Common myeloid progenitor, CD34-positive (primary cell): Measurements from ENCODE around the gene SPEF2.

ENCODE experiments used
- CTCF ChIA-PET: fragments of 350-600 bp; sonication (Branson Sonifier 250); formaldehyde crosslinking; loops from one replicate; lab custom pipeline; 2021; ENCODE audit warnings: antibody characterized with exemption; lab: Charles Lee
- POLR2A ChIA-PET: fragments of 350-600 bp; sonication (Branson Sonifier 250); formaldehyde crosslinking; loops from one replicate; lab custom pipeline; 2021; ENCODE audit warnings: antibody characterized with exemption; lab: Charles Lee
- DNase-seq, 3 donors: peaks; one replicate each; pipeline versions ENCODE4 v3.0.0 to v3.0.0-alpha.2; 2013
- H3K27ac ChIP-seq, 2 experiments: 1 replicate in 1 of 2; 2 replicates in 1 of 2; pipeline ENCODE4 v1.7.0; 2013; ENCODE audit warnings: inconsistent platforms in 2 of 2, low read length in 2 of 2, mild to moderate bottlenecking in 2 of 2, low read depth in 1 of 2, moderate library complexity in 1 of 2; ENCODE audit not compliant: severe bottlenecking in 2 of 2, insufficient read depth in 1 of 2, poor library complexity in 1 of 2
- H3K27me3 ChIP-seq, 5 experiments: replicated peaks in 2 of 5; 1 replicate in 3 of 5; 2 replicates in 2 of 5; pipeline versions ENCODE4 v1.6.1 to v1.7.0; 2013; ENCODE audit warnings: low read length in 4 of 5, mild to moderate bottlenecking in 2 of 5, moderate library complexity in 2 of 5, inconsistent platforms in 1 of 5; ENCODE audit not compliant: insufficient read depth in 5 of 5, control insufficient read depth in 4 of 5
- H3K36me3 ChIP-seq, 4 experiments: 1 replicate in 2 of 4; 2 replicates in 2 of 4; pipeline versions ENCODE4 v1.6.1 to v1.7.0; 2013; ENCODE audit warnings: low read length in 3 of 4, control low read depth in 1 of 4, mild to moderate bottlenecking in 1 of 4; ENCODE audit not compliant: control insufficient read depth in 4 of 4, insufficient read depth in 4 of 4
- H3K4me1 ChIP-seq, 4 experiments: 1 replicate in 3 of 4; 2 replicates in 1 of 4; pipeline versions ENCODE4 v1.6.1 to v1.7.1; 2013; ENCODE audit warnings: low read length in 3 of 4, mild to moderate bottlenecking in 3 of 4, control low read depth in 1 of 4, inconsistent platforms in 1 of 4, moderate library complexity in 1 of 4; ENCODE audit not compliant: control insufficient read depth in 4 of 4, insufficient read depth in 4 of 4; ENCODE audit errors: control extremely low read depth in 1 of 4
- H3K4me3 ChIP-seq, 7 experiments: 1 replicate in 4 of 7; 2 replicates in 3 of 7; pipeline versions ENCODE4 v1.5.1 to v1.7.0; 2013; ENCODE audit warnings: mild to moderate bottlenecking in 7 of 7, low read length in 6 of 7, moderate library complexity in 6 of 7, inconsistent platforms in 2 of 7, low read depth in 2 of 7, control low read depth in 1 of 7; ENCODE audit not compliant: insufficient read depth in 4 of 7, control insufficient read depth in 1 of 7; ENCODE audit errors: extremely low read depth in 1 of 7
- H3K9me3 ChIP-seq, 5 experiments: 1 replicate in 4 of 5; 2 replicates in 1 of 5; pipeline versions ENCODE4 v1.6.1 to v1.7.1; 2013; ENCODE audit warnings: low read length in 4 of 5, mild to moderate bottlenecking in 2 of 5, inconsistent platforms in 1 of 5, low read depth in 1 of 5, moderate library complexity in 1 of 5; ENCODE audit not compliant: control insufficient read depth in 4 of 5, insufficient read depth in 2 of 5; ENCODE audit errors: control extremely low read depth in 1 of 5
- WGBS: methylation state at CpG from one replicate; pipeline ENCODE4 v1.1.5; 2013; ENCODE audit not compliant: insufficient coverage; 5-methylcytosine and 5-hydroxymethylcytosine counted together

SPEF2 gene

DNA sequence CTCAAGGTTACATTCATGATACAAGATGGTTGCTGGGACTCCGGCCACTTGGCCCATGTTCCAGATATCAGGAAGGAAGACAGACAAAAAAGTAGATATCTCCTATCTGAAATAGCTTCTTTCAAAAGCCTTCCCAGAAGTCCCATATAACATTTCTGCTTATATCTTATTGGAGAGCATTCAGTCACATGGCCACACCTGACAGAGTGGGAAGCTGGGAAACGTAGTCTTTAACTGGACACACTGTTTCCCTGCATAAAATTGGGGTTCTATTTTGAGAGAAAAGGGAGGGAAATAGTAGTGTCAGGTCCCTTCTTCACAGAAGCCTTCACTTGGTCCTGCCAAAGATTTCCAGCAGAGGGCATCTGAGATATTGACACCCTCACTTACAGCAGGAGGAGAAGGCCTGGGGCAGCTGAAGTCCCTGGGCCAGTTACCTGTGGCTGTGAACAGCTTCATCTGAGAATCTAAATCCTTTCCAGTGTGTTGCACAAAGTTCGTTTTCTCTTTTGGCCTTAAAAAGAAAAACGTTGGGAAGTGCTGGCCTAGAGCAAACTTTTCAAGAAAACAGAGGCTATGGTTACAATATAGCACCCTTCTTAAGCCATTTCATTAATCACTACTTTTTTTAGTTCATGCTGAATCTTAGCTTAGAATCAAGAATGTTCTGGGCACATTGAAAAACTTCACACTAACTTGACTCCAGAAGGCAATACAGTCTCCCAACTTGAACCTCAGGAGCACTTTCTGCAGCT lies 33.5 kb downstream of the SPEF2 start:
- Histone ChIP-seq H3K9me3 (no peaks in the 10 kb centered on the region), H3K27me3 (no peaks in the 10 kb centered on the region), H3K36me3 (peaks cover 0 to 4% (median 1%) of the 10 kb centered on the region in 4 experiments), H3K27ac (no peak overlapping the region), H3K4me3 (no peak overlapping the region), H3K4me1 (no peaks in the 10 kb centered on the region)
- DNase-seq = peak; percentile 46 to 68 (median 64)
- ChIA-PET POLR2A (no interaction called here), CTCF (interaction anchor here (0.8 to 7.5 kb wide), 24 partner anchors 9 to 753 kb away, joined by 3 to 74 read pairs (median 5); no protein-coding TSS in a partner anchor)
- 65% methylated on average over 3 of the region's 4 CpGs for WGBS

DNA sequence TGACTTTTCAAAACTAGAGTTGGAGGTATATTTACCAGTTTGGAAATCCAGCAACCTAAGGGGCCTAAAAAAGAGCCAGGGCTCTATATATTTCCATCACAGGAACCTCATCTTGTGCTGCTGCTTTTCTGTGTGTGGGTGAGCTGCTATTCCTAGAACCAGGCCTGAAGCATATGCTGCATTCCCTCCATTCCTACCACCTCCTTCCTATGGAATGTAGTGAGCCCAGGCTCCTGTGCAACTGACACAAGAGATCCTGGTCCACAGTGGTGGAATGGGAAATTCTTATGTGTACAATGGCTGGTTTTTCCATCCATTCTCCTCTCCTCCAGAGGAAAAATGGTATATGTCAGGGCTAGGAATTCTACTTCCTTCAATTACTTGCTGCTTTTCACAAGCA lies 39.1 kb downstream of the SPEF2 start:
- no peaks in the 10 kb centered on the region for H3K9me3 ChIP-seq
- peaks cover 0 to 4% (median 0%) of the 10 kb centered on the region in 4 experiments for H3K36me3 ChIP-seq
- DNase-seq = no peak
- CTCF ChIA-PET = interaction anchor here (1.6 kb wide), 1 partner anchor 274 kb away, joined by 6 read pairs; no protein-coding TSS in a partner anchor
- H3K27ac ChIP-seq = no peak overlapping the region
- H3K4me1 ChIP-seq = no peaks in the 10 kb centered on the region
- H3K27me3 ChIP-seq = no peaks in the 10 kb centered on the region
- POLR2A ChIA-PET = no interaction called here
- no peak overlapping the region for H3K4me3 ChIP-seq

DNA sequence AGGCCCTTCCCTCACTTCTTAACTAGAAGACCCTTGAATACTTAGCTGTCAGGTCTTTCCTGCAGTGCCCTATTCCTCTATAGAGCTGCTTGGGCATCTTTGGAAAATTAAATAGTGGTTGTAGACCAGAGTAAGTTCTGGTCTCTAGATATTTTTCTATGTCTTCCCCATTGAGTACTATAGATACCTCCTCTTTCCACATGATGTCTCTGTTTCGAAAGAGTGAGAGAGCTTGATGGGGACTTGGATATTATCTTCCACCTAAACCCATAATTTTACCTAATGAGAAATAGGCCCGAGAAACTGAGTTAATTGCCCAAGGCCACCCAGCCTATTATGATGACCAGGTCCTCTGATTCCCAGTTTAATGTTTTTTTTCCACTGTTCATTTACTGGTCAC lies 40.2 kb downstream of the SPEF2 start:
- H3K4me3 ChIP-seq = no peak overlapping the region
- ChIA-PET CTCF (interaction anchor here (0.8 to 1.6 kb wide), 3 partner anchors 122 to 270 kb away, joined by 3 to 7 read pairs (median 4); no protein-coding TSS in a partner anchor), POLR2A (no interaction called here)
- H3K9me3 ChIP-seq = no peaks in the 10 kb centered on the region
- peaks cover 0 to 4% (median under 1%) of the 10 kb centered on the region in 4 experiments for H3K36me3 ChIP-seq
- no peaks in the 10 kb centered on the region for H3K27me3 ChIP-seq
- H3K4me1 ChIP-seq = no peaks in the 10 kb centered on the region
- H3K27ac ChIP-seq = no peak overlapping the region
- no CpG with 5 or more reads among the region's 2 CpGs for WGBS
- DNase-seq = no peak

DNA sequence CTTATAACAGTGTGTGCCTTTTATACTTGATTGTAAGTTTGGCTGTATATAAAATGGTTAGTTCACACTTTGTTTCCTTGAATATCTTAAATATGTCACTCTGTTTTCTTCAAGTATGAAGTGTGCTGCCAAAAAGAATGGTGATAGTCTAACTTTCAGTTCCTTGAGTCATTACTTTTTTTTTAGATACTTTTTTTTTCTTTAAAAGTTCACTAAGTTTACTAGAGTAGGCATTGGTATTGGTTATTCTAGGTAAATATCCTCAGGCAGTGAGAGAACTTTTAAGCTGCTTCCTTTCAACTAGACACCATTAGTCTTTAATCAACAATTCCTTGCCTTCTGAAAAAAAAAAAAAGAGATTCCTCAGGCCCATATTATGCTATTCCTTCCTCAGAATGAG lies 41.9 kb downstream of the SPEF2 start:
- Histone ChIP-seq H3K9me3 (no peaks in the 10 kb centered on the region), H3K4me3 (no peak overlapping the region), H3K27me3 (no peaks in the 10 kb centered on the region), H3K36me3 (peaks cover 0 to 4% (median under 1%) of the 10 kb centered on the region in 4 experiments), H3K27ac (no peak overlapping the region), H3K4me1 (peaks cover 6 to 14% (median 8%) of the 10 kb centered on the region in 4 experiments)
- ChIA-PET CTCF (interaction anchor here (1.1 to 3.3 kb wide), 4 partner anchors 9 to 267 kb away, joined by 4 to 27 read pairs (median 6); no protein-coding TSS in a partner anchor), POLR2A (interaction anchor here (1.2 kb wide), 1 partner anchor 15 kb away, joined by 3 read pairs; no protein-coding TSS in a partner anchor)
- no peak for DNase-seq

DNA sequence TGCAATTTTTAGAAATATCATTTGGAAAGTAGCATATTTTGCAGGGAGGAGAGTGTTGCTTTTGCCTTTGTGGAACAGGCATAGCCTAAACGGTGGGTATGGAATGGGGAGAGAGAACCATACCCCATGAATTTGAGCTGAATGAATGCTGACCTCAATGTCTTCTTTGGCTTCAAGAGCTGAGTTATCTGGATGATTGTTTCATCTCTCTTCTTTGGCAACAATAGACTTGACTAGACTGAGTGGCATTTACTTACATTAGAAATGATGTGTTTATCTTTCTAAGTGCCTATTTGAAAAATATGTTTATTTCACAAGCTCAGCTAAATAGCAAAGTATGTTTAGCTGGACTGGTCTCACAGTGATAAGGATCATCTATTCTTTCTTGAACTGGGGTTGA lies 42.8 kb downstream of the SPEF2 start:
- Histone ChIP-seq H3K4me3 (no peak overlapping the region), H3K27me3 (no peaks in the 10 kb centered on the region), H3K9me3 (no peaks in the 10 kb centered on the region), H3K27ac (no peak overlapping the region), H3K4me1 (peaks cover 7 to 22% (median 13%) of the 10 kb centered on the region in 4 experiments), H3K36me3 (peaks cover 0 to 2% (median under 1%) of the 10 kb centered on the region in 4 experiments)
- DNase-seq = no peak
- CTCF ChIA-PET = interaction anchor here (1.3 to 3.3 kb wide), 2 partner anchors 10 to 265 kb away, joined by 3 to 27 read pairs; no protein-coding TSS in a partner anchor
- POLR2A ChIA-PET = interaction anchor here (0.7 to 1.2 kb wide), 2 partner anchors 14 to 120 kb away, joined by 3 read pairs; no protein-coding TSS in a partner anchor
- WGBS = 100% methylated on average over 1 of the region's 1 CpG

DNA sequence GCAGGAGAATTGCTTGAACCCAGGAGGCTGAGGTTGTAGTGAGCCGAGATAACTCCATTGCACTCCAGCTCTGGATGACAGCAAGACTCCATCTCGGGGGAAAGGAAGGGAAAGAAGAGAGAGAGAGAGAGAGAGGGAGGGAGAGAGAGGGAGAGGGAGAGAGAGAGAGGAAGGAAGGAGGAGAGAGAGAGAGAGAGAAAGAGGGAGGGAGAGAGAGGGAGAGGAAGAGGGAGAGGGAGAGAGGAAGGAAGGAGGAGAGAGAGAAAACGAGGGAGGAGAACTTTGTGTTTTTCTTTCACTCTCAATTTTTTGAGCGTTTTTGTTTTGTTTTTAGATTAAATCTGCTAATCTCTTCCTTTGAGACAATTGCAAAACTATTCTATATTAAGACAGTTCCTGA lies 46.9 kb downstream of the SPEF2 start:
- WGBS = 42% methylated on average over 2 of the region's 4 CpGs
- Histone ChIP-seq H3K4me1 (peaks cover 10 to 37% (median 18%) of the 10 kb centered on the region in 4 experiments), H3K9me3 (no peaks in the 10 kb centered on the region), H3K36me3 (peaks cover 0 to 7% (median 0%) of the 10 kb centered on the region in 4 experiments), H3K27ac (no peak overlapping the region), H3K4me3 (peak overlapping the region in 2 of 7 experiments; percentile 12 to 37), H3K27me3 (no peaks in the 10 kb centered on the region)
- CTCF ChIA-PET = interaction anchor here (1.5 to 2.6 kb wide), 2 partner anchors 13 to 33 kb away, joined by 3 to 11 read pairs; no protein-coding TSS in a partner anchor
- DNase-seq = no peak
- POLR2A ChIA-PET = no interaction called here
